OCI-LY1 (cell line): ENCODE measurements around the gene LSM14A.
"Not testable (repeated sequence)": the region's sequence is repeated elsewhere in the genome, so short reads cannot be mapped to it uniquely, and the experiment has no call there.

Experiments used
- H2AFZ ChIP-seq: fragments of 200-600 bp; sonication (generic), shearing (Covaris generic); 2 replicates; pipeline ENCODE4 v1.6.0; 2014; ENCODE audit warnings: antibody characterized with exemption, mild to moderate bottlenecking, low read length
- H3F3A ChIP-seq: fragments of 200-600 bp; sonication (generic), shearing (Covaris generic); 2 replicates; pipeline ENCODE4 v1.6.0; 2014; ENCODE audit warnings: mild to moderate bottlenecking, antibody characterized with exemption, low read length, moderate library complexity; ENCODE audit not compliant: insufficient read depth
- H3K27ac ChIP-seq: fragments of 200-600 bp; sonication (generic); 2 replicates; pipeline ENCODE4 v1.5.1; 2014; ENCODE audit warnings: low read length, mixed run types, mild to moderate bottlenecking, low read depth; ENCODE audit not compliant: poor library complexity, severe bottlenecking
- H3K27me3 ChIP-seq: fragments of 200-600 bp; sonication (generic); 2 replicates; pipeline ENCODE4 v1.6.0; 2014; ENCODE audit warnings: antibody characterized with exemption, mild to moderate bottlenecking, low read length, moderate library complexity; ENCODE audit not compliant: insufficient read depth
- H3K36me3 ChIP-seq: fragments of 200-600 bp; sonication (generic); 2 replicates; pipeline ENCODE4 v1.6.1; 2014; ENCODE audit warnings: mild to moderate bottlenecking, antibody characterized with exemption, low read length, moderate library complexity, mixed read lengths; ENCODE audit not compliant: insufficient read depth
- H3K4me1 ChIP-seq: fragments of 200-600 bp; sonication (generic); 2 replicates; pipeline ENCODE4 v1.5.1; 2014; ENCODE audit warnings: mild to moderate bottlenecking, low read length, moderate library complexity; ENCODE audit not compliant: insufficient read depth, severe bottlenecking
- H3K4me2 ChIP-seq: fragments of 200-600 bp; sonication (generic), shearing (Covaris generic); 2 replicates; pipeline ENCODE4 v1.6.1; 2014; ENCODE audit warnings: low read length
- H3K4me3 ChIP-seq: fragments of 200-600 bp; sonication (generic); 2 replicates; pipeline ENCODE4 v1.5.1; 2014; ENCODE audit warnings: low read length, low read depth, mild to moderate bottlenecking, mixed read lengths; ENCODE audit not compliant: poor library complexity, severe bottlenecking
- H3K79me2 ChIP-seq: fragments of 200-600 bp; shearing (Covaris generic); 2 replicates; pipeline ENCODE4 v1.6.1; 2016; ENCODE audit warnings: mixed run types, low read length, mixed read lengths; ENCODE audit not compliant: insufficient read depth
- H3K9ac ChIP-seq: fragments of 200-600 bp; sonication (generic), shearing (Covaris generic); 2 replicates; pipeline ENCODE4 v1.6.1; 2014; ENCODE audit warnings: mild to moderate bottlenecking, low read length, mixed read lengths
- H3K9me2 ChIP-seq: fragments of 200-600 bp; sonication (generic), shearing (Covaris generic); 2 replicates; pipeline ENCODE4 v1.6.1; 2014; ENCODE audit warnings: low read depth, mild to moderate bottlenecking, low read length, mixed read lengths
- H3K9me3 ChIP-seq: fragments of 200-600 bp; shearing (Covaris generic); 2 replicates; pipeline ENCODE4 v1.6.1; 2014; ENCODE audit warnings: low read length, mixed read lengths
- H4K20me1 ChIP-seq: fragments of 200-600 bp; sonication (generic), shearing (Covaris generic); 2 replicates; pipeline ENCODE4 v1.6.0; 2016; ENCODE audit warnings: mild to moderate bottlenecking, low read length; ENCODE audit not compliant: insufficient read depth
- EZH2 ChIP-seq: fragments of 200-600 bp; sonication (generic), shearing (Covaris generic); IDR thresholded peaks from 2 replicates; pipeline ENCODE4 v1.8.0; 2017; ENCODE audit warnings: borderline replicate concordance, mixed run types, mild to moderate bottlenecking, antibody characterized with exemption, low read length, moderate library complexity, mixed read lengths
- TF ChIP-seq, protein P1 (sequence below): fragments of 200-600 bp; sonication (generic), shearing (Covaris generic); IDR thresholded peaks from 2 replicates; pipeline ENCODE4 v1.5.1; 2017; ENCODE audit warnings: mild to moderate bottlenecking, antibody characterized with exemption, low read length, moderate library complexity, mixed read lengths

The LSM14A gene

DNA sequence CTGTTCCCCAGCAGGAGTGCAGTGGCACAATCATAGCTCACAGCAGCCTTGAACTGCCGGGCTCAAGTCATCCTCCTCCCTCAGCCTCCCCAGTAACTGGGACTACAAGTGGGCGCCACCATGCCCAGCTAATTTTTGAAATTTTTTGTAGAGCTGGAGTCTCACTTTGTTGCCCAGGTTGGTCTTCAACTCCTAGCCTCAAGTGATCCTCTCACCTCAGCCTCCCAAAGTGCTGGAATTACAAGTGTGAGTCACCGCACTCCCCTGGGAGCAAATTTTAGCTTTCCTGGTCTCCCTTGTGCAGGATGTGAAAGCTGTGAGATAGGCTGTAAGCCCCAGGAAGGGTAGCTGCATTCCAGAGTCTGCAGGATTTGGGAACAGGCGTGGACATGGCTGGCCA lies 76.6 kb downstream of the LSM14A start:
- Histone ChIP-seq H3K4me2 (no peak overlapping the region), H3K4me1 (peaks cover 6% of the 10 kb centered on the region), H3F3A (no peaks in the 10 kb centered on the region), H3K36me3 (no peaks in the 10 kb centered on the region), H3K9ac (no peak overlapping the region), H2AFZ (no peak overlapping the region), H3K9me3 (no peaks in the 10 kb centered on the region), H3K4me3 (no peak overlapping the region), H3K9me2 (no peaks in the 10 kb centered on the region), H3K27ac (no peak overlapping the region), H4K20me1 (no peaks in the 10 kb centered on the region), H3K27me3 (no peaks in the 10 kb centered on the region), H3K79me2 (no peaks in the 10 kb centered on the region)
- no peak for TF ChIP-seq EZH2
- TF ChIP-seq, protein P1, sequence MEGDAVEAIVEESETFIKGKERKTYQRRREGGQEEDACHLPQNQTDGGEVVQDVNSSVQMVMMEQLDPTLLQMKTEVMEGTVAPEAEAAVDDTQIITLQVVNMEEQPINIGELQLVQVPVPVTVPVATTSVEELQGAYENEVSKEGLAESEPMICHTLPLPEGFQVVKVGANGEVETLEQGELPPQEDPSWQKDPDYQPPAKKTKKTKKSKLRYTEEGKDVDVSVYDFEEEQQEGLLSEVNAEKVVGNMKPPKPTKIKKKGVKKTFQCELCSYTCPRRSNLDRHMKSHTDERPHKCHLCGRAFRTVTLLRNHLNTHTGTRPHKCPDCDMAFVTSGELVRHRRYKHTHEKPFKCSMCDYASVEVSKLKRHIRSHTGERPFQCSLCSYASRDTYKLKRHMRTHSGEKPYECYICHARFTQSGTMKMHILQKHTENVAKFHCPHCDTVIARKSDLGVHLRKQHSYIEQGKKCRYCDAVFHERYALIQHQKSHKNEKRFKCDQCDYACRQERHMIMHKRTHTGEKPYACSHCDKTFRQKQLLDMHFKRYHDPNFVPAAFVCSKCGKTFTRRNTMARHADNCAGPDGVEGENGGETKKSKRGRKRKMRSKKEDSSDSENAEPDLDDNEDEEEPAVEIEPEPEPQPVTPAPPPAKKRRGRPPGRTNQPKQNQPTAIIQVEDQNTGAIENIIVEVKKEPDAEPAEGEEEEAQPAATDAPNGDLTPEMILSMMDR: no peak

DNA sequence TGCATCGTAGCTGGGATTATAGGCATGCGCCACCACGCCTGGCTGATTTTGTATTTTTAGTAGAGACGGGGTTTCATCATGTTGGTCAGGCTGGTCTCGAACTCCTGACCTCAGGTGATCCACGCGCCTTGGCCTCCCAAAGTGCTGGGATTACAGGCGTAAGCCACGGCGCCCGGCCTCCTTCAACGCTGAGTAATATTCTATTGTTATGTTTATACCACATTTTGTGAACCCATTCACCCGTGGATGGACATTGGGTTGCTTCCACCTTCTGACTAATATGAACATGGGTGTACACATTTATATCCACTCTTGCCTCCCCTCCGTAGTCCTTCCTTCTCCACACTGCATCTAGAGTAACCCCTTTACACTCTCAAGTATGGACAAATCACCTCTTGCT lies 80.9 kb downstream of the LSM14A start:
- H3F3A ChIP-seq, H3K36me3 ChIP-seq, H3K9ac ChIP-seq, H3K27me3 ChIP-seq, H3K9me2 ChIP-seq, H2AFZ ChIP-seq, H3K27ac ChIP-seq, H3K79me2 ChIP-seq, H3K9me3 ChIP-seq, H4K20me1 ChIP-seq, H3K4me3 ChIP-seq, H3K4me2 ChIP-seq: not testable (repeated sequence)
- H3K4me1 ChIP-seq: peaks cover 14% of the 10 kb centered on the region

DNA sequence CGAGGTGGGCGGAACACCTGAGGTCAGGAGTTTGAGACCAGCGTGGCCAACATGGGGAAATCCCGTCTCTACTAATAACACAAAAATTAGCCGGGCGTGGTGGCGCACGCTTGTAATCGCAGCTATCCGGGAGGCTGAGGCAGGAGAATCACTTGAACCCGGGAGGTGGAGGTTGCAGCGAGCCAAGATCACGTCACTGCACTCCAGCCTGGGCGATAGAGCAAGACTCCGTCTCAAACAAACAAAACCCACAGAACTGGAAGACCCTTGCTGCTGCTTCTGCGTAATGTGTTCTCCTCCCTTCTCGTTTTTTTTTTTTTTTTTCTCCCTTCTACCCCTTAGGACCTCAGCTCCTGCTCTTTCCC lies 81.4 kb downstream of the LSM14A start:
- not testable (repeated sequence) for H3K9me3 ChIP-seq, H4K20me1 ChIP-seq, H3F3A ChIP-seq, H3K27ac ChIP-seq, H3K36me3 ChIP-seq, H3K9me2 ChIP-seq, H3K27me3 ChIP-seq, H3K79me2 ChIP-seq
- peak overlapping the region; percentile 98; the same call in 1 of the 2 replicates for H2AFZ ChIP-seq
- peak overlapping the region; percentile 97 for H3K4me3 ChIP-seq
- peak overlapping the region; percentile 98 for H3K9ac ChIP-seq
- peaks cover 14% of the 10 kb centered on the region for H3K4me1 ChIP-seq
- H3K4me2 ChIP-seq: peak overlapping the region; percentile 100

DNA sequence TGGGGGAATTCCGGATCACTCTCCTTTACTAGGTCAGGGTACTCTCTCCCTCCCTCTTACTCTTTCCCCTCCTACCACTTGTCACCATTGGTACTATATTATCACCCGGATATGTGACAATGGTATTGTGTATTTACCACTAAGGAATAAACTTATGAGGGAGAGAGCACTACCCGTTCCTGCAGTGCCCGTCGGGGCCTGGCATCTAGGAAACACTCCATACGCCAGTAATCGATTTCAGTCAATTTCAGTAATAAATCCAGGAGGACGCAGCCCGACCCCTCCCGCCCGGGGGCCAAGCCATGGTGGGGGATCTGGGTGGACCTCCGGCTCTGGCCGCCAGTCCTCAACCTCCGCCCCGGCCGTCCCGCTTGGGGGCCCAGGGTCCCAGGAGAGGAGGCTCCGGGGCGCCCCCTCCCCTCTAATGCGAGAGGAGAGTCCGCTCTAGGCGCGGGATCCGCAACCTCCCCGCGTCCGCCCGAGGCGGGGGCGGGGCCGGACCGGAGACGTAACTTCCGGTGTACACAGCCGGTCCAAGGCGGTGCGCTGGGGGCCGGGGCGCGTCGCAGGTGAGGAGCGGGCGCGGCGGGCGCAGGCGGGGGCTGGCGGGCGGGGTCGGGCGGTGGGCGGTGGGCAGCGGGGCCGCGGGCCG lies 81.9 kb downstream of the LSM14A start, which contains the start of gene GARRE1:
GARRE1 (plus strand) TSS at position 509 of the 652 bp plus-strand sequence. CDS start 45,920 bp downstream, outside the sequence.
- Histone ChIP-seq H3K4me2 (peak within 1 kb of the TSS; percentile 100), H4K20me1 (no peaks in the 10 kb centered on the region), H3K27me3 (no peaks in the 10 kb centered on the region), H3F3A (0 out of 2 replicates have a peak, but pooled peaks cover 3% of the 10 kb centered on the region), H3K27ac (no peak within 1 kb of the TSS), H3K4me3 (peak within 1 kb of the TSS; percentile 97), H3K9me3 (no peaks in the 10 kb centered on the region), H3K4me1 (peaks cover 14% of the 10 kb centered on the region), H3K36me3 (no peaks in the 10 kb centered on the region), H3K9ac (peak within 1 kb of the TSS; percentile 98), H2AFZ (peak within 1 kb of the TSS; percentile 98), H3K79me2 (no peaks in the 10 kb centered on the region), H3K9me2 (no peaks in the 10 kb centered on the region)
- TF ChIP-seq, protein P1: no peak
- no peak for TF ChIP-seq EZH2
